WTC11 (cell line): ENCODE data around the gene SH2D3C. TPM values are rescaled to one million over a fixed set of nuclear protein-coding genes. Genes with fewer than 3 reads are reported as not detected.

Source experiments
- ATAC-seq: fragments of 200-7000 bp; cut with Tn5 transposase; 2 replicates; pipeline ENCODE4 v1.10.0; 2021; ENCODE audit warnings: mild to moderate bottlenecking, moderate library complexity
- CTCF ChIA-PET: fragments of 300-600 bp; sonication (Branson Sonifier 250); formaldehyde crosslinking; loops from one replicate; lab custom pipeline; 2021; ENCODE audit warnings: antibody characterized with exemption; lab: Charles Lee
- POLR2A ChIA-PET: fragments of 350-600 bp; sonication (Branson Sonifier 250); formaldehyde crosslinking; loops from one replicate; lab custom pipeline; 2021; ENCODE audit warnings: antibody characterized with exemption; lab: Charles Lee
- DNase-seq: peaks from one replicate; pipeline ENCODE4 v3.0.0; 2021; ENCODE audit warnings: low spot score
- H3K27ac Mint-ChIP-seq: 2 replicates; pipeline ENCODE4 v1.8.0; 2021; ENCODE audit warnings: mixed read lengths
- H3K27me3 Mint-ChIP-seq: 2 replicates; pipeline ENCODE4 v1.8.0; 2021; ENCODE audit warnings: low read depth, mild to moderate bottlenecking, moderate library complexity, mixed read lengths
- H3K36me3 Mint-ChIP-seq: 2 replicates; pipeline ENCODE4 v1.8.0; 2021; ENCODE audit warnings: mixed read lengths
- H3K4me1 Mint-ChIP-seq: 2 replicates; pipeline ENCODE4 v1.8.0; 2022; ENCODE audit warnings: mixed read lengths
- H3K4me3 Mint-ChIP-seq: 2 replicates; pipeline ENCODE4 v1.8.0; 2021; ENCODE audit warnings: mild to moderate bottlenecking, moderate library complexity, mixed read lengths
- H3K9me3 Mint-ChIP-seq: 2 replicates; pipeline ENCODE4 v1.8.0; 2021; ENCODE audit warnings: mixed read lengths
- ATF2 ChIP-seq: sonication (generic); formaldehyde crosslinking; IDR thresholded peaks from 2 replicates; pipeline ENCODE4 v1.8.1; 2022; ENCODE audit warnings: low read depth, missing genetic modification reagents, borderline replicate concordance
- E2F4 ChIP-seq: sonication (generic); formaldehyde crosslinking; IDR thresholded peaks from 2 replicates; pipeline ENCODE4 v1.8.1; 2022; ENCODE audit warnings: low read depth, mild to moderate bottlenecking, moderate library complexity, missing genetic modification reagents, borderline replicate concordance
- GABPB1 ChIP-seq: sonication (generic); formaldehyde crosslinking; IDR thresholded peaks from 2 replicates; pipeline ENCODE4 v1.8.1; 2023; ENCODE audit warnings: mild to moderate bottlenecking, missing genetic modification reagents
- JAZF1 ChIP-seq: fragments of 250-450 bp; sonication (Bioruptor Pico); IDR thresholded peaks from 2 replicates; pipeline ENCODE4 v1.9.0; 2021; ENCODE audit warnings: moderate library complexity, mild to moderate bottlenecking, inconsistent platforms
- KAT7 ChIP-seq: sonication (generic); formaldehyde crosslinking; IDR thresholded peaks from 2 replicates; pipeline ENCODE4 v1.8.1; 2023; ENCODE audit warnings: missing genetic modification reagents, mild to moderate bottlenecking, borderline replicate concordance
- MYBL2 ChIP-seq: sonication (generic); formaldehyde crosslinking; IDR thresholded peaks from 2 replicates; pipeline ENCODE4 v1.8.1; 2023; ENCODE audit warnings: mild to moderate bottlenecking, moderate library complexity, missing genetic modification reagents
- NFYB ChIP-seq: sonication (generic); formaldehyde crosslinking; conservative IDR thresholded peaks from 2 replicates; pipeline ENCODE4 v1.8.0; 2022; ENCODE audit warnings: low read depth, missing genetic modification reagents
- SMAD3 ChIP-seq: sonication (generic); formaldehyde crosslinking; IDR thresholded peaks from 2 replicates; pipeline ENCODE4 v1.8.0; 2022; ENCODE audit warnings: missing genetic modification reagents, mild to moderate bottlenecking, borderline replicate concordance
- USF2 ChIP-seq: sonication (generic); formaldehyde crosslinking; IDR thresholded peaks from 2 replicates; pipeline ENCODE4 v1.8.1; 2023; ENCODE audit warnings: mild to moderate bottlenecking, missing genetic modification reagents, moderate library complexity
- ZBTB43 ChIP-seq: sonication (generic); formaldehyde crosslinking; IDR thresholded peaks from 2 replicates; pipeline ENCODE4 v1.8.1; 2023; ENCODE audit warnings: mild to moderate bottlenecking, missing genetic modification reagents
- ZNF138 ChIP-seq: sonication (generic); formaldehyde crosslinking; conservative IDR thresholded peaks from 2 replicates; pipeline ENCODE4 v1.8.1; 2022; ENCODE audit warnings: mild to moderate bottlenecking, moderate library complexity, missing genetic modification reagents
- total RNA-seq: library from RNA; stranded (reverse); gene quantifications from 3 replicates; pipeline ENCODE4 v1.2.3, GENCODE V29; 2021
- TF ChIP-seq, protein P1 (sequence below): sonication (generic); formaldehyde crosslinking; IDR thresholded peaks from 2 replicates; pipeline ENCODE4 v1.8.1; 2023; ENCODE audit warnings: mild to moderate bottlenecking, moderate library complexity, missing genetic modification reagents
- TF ChIP-seq, protein P2 (sequence below): sonication (generic); formaldehyde crosslinking; conservative IDR thresholded peaks from 2 replicates; pipeline ENCODE4 v1.8.1; 2022; ENCODE audit warnings: mild to moderate bottlenecking, missing genetic modification reagents
- TF ChIP-seq, protein P3 (sequence below): sonication (generic); formaldehyde crosslinking; IDR thresholded peaks from 2 replicates; pipeline ENCODE4 v1.8.0; 2022; ENCODE audit warnings: mild to moderate bottlenecking, missing genetic modification reagents

The SH2D3C gene
- total RNA-seq, 1 experiment from 2014 or later: 5.4 TPM

GRCh38 chr9:127755061-127756060 lies 23.1 kb downstream of the SH2D3C start:
- Mint-ChIP-seq H3K27ac (no peak overlapping the region), H3K36me3 (no peaks in the 10 kb centered on the region), H3K9me3 (no peaks in the 10 kb centered on the region), H3K4me3 (peak overlapping the region; percentile 62), H3K27me3 (peaks cover 58% of the 10 kb centered on the region), H3K4me1 (peaks cover 4% of the 10 kb centered on the region; the same call in 1 of the 2 replicates)
- ATAC-seq: peak; percentile 48
- POLR2A ChIA-PET: interaction anchor here (0.5 to 0.9 kb wide), 2 partner anchors 16 to 38 kb away, joined by 3 to 4 read pairs; no protein-coding TSS in a partner anchor
- TF ChIP-seq ZBTB43 (no peak), GABPB1 (CRISPR knock-in tag) (no peak), MYBL2 (no peak), ZNF138 (CRISPR knock-in tag) (no peak), NFYB (CRISPR knock-in tag) (no peak), JAZF1 (no peak), E2F4 (CRISPR knock-in tag) (no peak), USF2 (no peak), KAT7 (no peak), SMAD3 (CRISPR knock-in tag) (no peak), ATF2 (CRISPR knock-in tag) (no peak)
- TF ChIP-seq, protein P1, sequence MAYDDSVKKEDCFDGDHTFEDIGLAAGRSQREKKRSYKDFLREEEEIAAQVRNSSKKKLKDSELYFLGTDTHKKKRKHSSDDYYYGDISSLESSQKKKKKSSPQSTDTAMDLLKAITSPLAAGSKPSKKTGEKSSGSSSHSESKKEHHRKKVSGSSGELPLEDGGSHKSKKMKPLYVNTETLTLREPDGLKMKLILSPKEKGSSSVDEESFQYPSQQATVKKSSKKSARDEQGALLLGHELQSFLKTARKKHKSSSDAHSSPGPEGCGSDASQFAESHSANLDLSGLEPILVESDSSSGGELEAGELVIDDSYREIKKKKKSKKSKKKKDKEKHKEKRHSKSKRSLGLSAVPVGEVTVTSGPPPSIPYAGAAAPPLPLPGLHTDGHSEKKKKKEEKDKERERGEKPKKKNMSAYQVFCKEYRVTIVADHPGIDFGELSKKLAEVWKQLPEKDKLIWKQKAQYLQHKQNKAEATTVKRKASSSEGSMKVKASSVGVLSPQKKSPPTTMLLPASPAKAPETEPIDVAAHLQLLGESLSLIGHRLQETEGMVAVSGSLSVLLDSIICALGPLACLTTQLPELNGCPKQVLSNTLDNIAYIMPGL: no peak
- TF ChIP-seq, protein P2, sequence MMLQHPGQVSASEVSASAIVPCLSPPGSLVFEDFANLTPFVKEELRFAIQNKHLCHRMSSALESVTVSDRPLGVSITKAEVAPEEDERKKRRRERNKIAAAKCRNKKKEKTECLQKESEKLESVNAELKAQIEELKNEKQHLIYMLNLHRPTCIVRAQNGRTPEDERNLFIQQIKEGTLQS: no peak
- TF ChIP-seq, protein P3, sequence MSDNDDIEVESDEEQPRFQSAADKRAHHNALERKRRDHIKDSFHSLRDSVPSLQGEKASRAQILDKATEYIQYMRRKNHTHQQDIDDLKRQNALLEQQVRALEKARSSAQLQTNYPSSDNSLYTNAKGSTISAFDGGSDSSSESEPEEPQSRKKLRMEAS (CRISPR knock-in tag): no peak
- CTCF ChIA-PET: interaction anchor here (0.6 to 3.3 kb wide), 12 partner anchors 8 to 252 kb away, joined by 3 to 34 read pairs (median 6); partner anchors contain the start of genes ENG and TOR2A
- DNase-seq: peak; percentile 82
